DMS53 treated with DMSO at 0.1 percent for 48 hours (cell line): ENCODE results near the gene BTBD18.
"Not testable (repeated sequence)": the region's sequence is repeated elsewhere in the genome, so short reads cannot be mapped to it uniquely, and the experiment has no call there.

Experiments used
- DNase-seq: peaks from one replicate; lab custom pipeline; 2025; ENCODE audit not compliant: unreplicated experiment; lab: John Stamatoyannopoulos, UW

The BTBD18 gene

DNA sequence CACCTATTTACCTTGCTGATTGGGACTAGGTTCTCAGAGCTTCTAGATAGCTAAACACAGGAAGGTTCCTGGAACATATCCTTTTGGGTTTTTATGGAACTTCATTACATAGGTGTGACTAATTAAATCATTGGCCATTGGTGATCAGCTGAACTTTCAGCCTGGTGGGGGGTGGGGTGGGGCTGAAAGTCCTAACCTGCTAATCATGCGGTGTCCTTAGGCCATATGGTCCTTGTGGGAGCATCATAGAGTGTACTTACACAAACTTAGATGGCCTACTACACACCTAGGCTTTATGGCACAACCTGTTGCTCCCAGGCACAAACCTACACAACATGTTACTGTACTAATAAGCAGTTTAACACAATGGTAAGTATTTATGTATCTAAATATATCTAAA, 19.0 kb downstream of the BTBD18 start:
- no peak for DNase-seq

- DNase-seq = no peak
Measured at GRCh38 chr11:57729479-57729878, 22.1 kb downstream of the BTBD18 start.

GRCh38 chr11:57728829-57729228, 22.8 kb downstream of the BTBD18 start:
- DNase-seq = no peak

DNA sequence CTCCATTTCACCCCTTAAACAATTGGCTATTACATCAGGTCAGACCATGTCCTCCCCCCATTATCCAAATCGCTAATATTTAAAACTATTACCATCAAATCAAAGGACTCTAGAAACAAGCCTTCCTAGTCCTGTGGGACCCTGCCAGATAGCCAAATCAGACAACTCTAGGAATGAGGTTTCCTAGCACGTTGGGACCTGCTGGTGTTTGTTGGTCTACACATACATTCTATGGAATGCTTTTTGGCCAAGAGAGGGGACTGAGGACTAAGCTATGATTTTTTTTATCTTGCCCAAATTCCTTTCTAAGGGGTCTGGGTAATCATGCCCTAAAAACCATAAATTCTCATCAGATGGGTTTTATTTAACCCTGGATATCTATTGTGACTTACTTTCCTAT, 24.4 kb downstream of the BTBD18 start:
- no peak for DNase-seq

DNA sequence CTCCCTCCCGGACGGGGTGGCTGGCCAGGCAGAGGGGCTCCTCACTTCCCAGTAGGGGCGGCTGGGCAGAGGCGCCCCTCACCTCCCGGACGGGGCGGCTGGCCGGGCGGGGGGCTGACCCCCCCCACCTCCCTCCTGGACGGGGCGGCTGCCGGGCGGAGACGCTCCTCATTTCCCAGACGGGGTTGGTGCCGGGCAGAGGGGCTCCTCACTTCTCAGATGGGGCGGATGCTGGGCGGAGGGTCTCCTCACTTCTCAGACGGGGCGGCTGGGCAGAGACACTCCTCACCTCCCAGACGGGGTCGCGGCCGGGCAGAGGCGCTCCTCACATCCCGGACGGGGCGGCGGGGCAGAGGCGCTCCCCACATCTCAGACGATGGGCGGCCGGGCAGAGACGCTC, 34.9 kb downstream of the BTBD18 start:
- DNase-seq = not testable (repeated sequence)

DNA sequence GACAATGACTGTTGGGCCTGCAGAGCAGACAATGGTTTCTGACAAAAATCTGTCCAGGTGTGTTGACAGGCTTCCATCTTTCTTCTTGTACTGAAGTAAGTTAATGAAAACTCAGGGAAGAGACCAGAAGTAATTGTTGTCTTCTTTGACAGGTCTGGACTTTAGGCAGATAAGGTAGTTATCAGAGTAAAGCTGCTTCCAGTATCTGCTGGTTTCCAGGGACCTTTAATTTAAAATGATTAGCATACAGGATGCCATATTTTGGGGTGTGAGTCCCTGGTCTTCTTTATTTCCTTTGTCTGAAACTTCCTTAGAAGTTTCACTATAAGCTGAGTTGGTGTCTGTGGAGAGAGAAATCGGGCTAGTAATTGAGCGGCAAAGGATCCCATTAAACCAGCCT, 37.8 kb downstream of the BTBD18 start:
- no peak for DNase-seq

- DNase-seq = peak; percentile 83
Measured at GRCh38 chr11:57712256-57713150, 39.1 kb downstream of the BTBD18 start, which contains the start of gene TMX2. Gene TMX2 (plus strand): TSS chr11:57712593. CDS start chr11:57712619, 26 bp downstream.

DNA sequence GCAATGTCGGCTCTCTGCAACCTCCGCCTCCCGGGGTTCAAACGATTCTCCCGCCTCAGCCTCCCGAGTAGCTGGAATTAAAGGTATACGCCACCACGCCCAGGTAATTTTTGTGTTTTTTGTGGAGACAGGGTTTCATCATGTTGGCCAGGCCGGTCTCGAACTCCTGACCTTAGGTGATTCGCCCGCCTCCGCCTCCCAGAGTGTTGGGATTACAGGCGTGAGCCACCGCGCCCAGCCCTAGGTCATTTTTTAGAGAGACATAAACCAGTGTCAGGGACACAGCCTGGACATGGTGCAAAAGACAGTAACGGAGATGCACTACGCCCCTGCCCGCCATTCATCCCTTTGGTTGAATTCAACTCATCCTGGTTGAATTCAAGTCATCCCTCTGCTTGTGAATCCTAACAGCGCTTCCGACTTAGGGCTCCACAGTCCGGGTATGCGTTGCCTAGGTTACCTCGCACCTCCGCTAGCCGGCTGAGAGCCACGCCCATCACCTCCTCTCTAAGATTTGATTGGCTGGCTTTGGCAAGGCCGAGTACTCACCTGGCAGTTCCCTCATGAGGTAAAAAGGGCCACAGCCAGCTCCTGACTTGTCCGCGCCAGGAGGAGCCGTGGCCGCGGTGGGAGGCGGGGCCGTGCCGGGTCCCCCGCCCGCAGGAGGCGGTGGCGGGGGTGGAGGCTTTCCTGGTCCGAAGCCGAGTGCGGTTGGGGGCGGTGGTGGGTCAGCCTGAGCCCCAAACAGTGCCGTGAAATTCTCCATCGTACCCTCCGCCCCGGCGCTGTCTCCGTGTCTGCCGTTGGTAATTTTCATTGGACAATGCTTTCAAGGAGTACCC, 40.0 kb downstream of the BTBD18 start, which contains the start of gene MED19:
Gene MED19, minus strand, starts transcription at position 802 of the 842 bp plus-strand sequence. Its CDS starts 36 bp downstream, at position 766.
- peak; percentile 54 for DNase-seq

GRCh38 chr11:57709802-57710367, 41.7 kb downstream of the BTBD18 start:
- DNase-seq = no peak

DNA sequence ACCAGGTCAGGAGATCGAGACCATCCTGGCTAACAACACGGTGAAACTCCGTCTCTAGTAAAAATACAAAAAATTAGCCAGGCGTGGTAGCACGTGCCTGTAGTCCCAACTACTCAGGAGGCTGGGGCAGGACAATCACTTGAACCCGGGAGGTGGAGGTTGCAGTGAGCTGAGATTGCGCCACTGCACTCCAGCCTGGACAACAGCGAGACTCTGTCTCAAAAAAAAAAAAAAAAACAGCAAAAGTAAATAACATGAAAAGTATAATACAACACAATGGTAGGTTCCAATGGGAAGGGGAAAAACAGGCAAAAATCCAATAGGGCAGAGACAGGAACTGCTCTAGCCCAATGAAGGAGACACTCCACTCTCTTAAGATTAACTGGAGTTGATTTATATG, 46.2 kb downstream of the BTBD18 start:
- not testable (repeated sequence) for DNase-seq

GRCh38 chr11:57704932-57705331, 46.7 kb downstream of the BTBD18 start:
- DNase-seq = no peak

GRCh38 chr11:57703341-57703740, 48.3 kb downstream of the BTBD18 start:
- no peak for DNase-seq

- no peak for DNase-seq
Measured at GRCh38 chr11:57700425-57700824, 51.2 kb downstream of the BTBD18 start.

DNA sequence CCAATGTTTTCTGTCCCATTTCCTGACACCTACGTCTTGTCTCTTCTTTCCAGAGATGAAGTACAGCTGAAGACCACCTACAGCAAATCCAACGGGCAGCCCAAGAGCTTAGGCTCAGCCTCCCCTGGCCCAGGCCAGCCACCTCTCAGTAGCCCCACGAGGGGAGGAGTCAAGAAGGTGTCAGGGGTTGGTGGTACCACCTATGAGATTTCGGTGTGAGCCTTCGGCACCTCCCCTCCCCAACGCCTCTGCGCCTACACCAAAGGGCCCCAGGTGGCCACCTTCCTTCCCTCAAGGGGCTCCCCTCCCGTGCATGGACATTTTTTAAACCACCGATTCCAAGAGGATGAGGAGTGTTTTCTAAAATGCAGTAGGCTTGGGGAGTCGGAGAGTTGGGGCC, 51.8 kb downstream of the BTBD18 start:
- DNase-seq = no peak

DNA sequence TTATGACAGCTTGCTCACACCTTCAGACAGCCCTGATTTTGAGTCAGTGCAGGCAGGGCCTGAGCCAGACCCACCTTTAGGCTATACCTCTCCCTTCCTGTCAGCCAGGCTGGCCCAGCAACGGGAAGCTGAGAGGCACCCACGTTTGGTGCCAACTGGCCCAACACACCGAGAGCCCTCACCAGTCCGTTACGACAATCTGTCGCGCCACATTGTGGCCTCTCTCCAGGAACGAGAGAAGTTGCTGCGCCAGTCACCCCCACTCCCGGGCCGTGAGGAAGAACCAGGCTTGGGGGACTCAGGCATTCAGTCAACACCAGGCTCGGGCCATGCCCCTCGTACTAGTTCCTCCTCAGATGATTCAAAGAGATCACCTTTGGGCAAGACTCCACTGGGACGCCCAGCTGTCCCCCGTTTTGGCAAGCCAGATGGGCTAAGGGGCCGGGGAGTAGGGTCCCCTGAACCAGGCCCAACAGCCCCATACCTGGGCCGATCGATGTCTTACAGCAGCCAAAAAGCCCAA, 52.7 kb downstream of the BTBD18 start:
- DNase-seq = no peak
